HG03095 (cell line): ENCODE measurements around the gene PTRHD1.
"Not testable (repeated sequence)": the region's sequence is repeated elsewhere in the genome, so short reads cannot be mapped to it uniquely, and the experiment has no call there.

ENCODE experiments used
- ATAC-seq: cut with Tn5 transposase; IDR thresholded peaks from one replicate; pipeline ENCODE4 v1.9.1; 2021; ENCODE audit warnings: moderate library complexity; ENCODE audit not compliant: unreplicated experiment

PTRHD1 gene

GRCh38 chr2:24813691-24814137 lies 20.5 kb upstream of the PTRHD1 start:
- no peak for ATAC-seq

- ATAC-seq: no peak
These were observed 16.3 kb upstream of the PTRHD1 start for GRCh38 chr2:24809316-24810007.

- no peak for ATAC-seq
These were observed 13.5 kb upstream of the PTRHD1 start for GRCh38 chr2:24806661-24807036.

- not testable (repeated sequence) for ATAC-seq
These were observed 12.8 kb upstream of the PTRHD1 start for GRCh38 chr2:24805811-24806660.

- not testable (repeated sequence) for ATAC-seq
These were observed 7.3 kb upstream of the PTRHD1 start for GRCh38 chr2:24800487-24800886.

- ATAC-seq: no peak
These were observed 4.5 kb upstream of the PTRHD1 start for GRCh38 chr2:24797644-24798043.

GRCh38 chr2:24793761-24794435 lies 707 bp upstream of the PTRHD1 start:
- ATAC-seq: no peak

- ATAC-seq: no peak
These were observed 683 bp downstream of the PTRHD1 start for GRCh38 chr2:24792542-24792873.

GRCh38 chr2:24791452-24791851 lies 1.7 kb downstream of the PTRHD1 start:
- no peak for ATAC-seq

- no peak for ATAC-seq
These were observed 4.4 kb downstream of the PTRHD1 start for GRCh38 chr2:24788816-24789215.

- no peak for ATAC-seq
These were observed 5.7 kb downstream of the PTRHD1 start for GRCh38 chr2:24787532-24787931.

GRCh38 chr2:24785671-24786321 lies 7.4 kb downstream of the PTRHD1 start:
- ATAC-seq: no peak

- ATAC-seq: no peak
These were observed 9.6 kb downstream of the PTRHD1 start for GRCh38 chr2:24783641-24784040.

GRCh38 chr2:24779116-24779515 lies 14.1 kb downstream of the PTRHD1 start:
- no peak for ATAC-seq

GRCh38 chr2:24774373-24774772 lies 18.8 kb downstream of the PTRHD1 start:
- no peak for ATAC-seq

GRCh38 chr2:24771764-24772586 lies 21.2 kb downstream of the PTRHD1 start:
- ATAC-seq: no peak

- ATAC-seq: no peak
These were observed 22.1 kb downstream of the PTRHD1 start for GRCh38 chr2:24771061-24771460.

GRCh38 chr2:24768601-24769000 lies 24.6 kb downstream of the PTRHD1 start:
- no peak for ATAC-seq

- no peak for ATAC-seq
These were observed 25.2 kb downstream of the PTRHD1 start for GRCh38 chr2:24768013-24768412.

- ATAC-seq: no peak
These were observed 26.6 kb downstream of the PTRHD1 start for GRCh38 chr2:24766609-24767008.
